HG03439 (cell line): ENCODE results near the gene IL31.

Experiments used
- ATAC-seq: cut with Tn5 transposase; IDR thresholded peaks from one replicate; pipeline ENCODE4 v1.9.1; 2021; ENCODE audit warnings: mild to moderate bottlenecking, moderate library complexity; ENCODE audit not compliant: unreplicated experiment

IL31 gene

GRCh38 chr12:122133192-122133950, 40.6 kb downstream of the IL31 start:
- no peak for ATAC-seq

GRCh38 chr12:122130150-122130549, 43.9 kb downstream of the IL31 start:
- ATAC-seq = no peak

- no peak for ATAC-seq
Measured at GRCh38 chr12:122129131-122129530, 44.9 kb downstream of the IL31 start.

- ATAC-seq = no peak
Measured at GRCh38 chr12:122128481-122128880, 45.5 kb downstream of the IL31 start.

- ATAC-seq = no peak
Measured at GRCh38 chr12:122127839-122128238, 46.2 kb downstream of the IL31 start.

- ATAC-seq = no peak
Measured at GRCh38 chr12:122126713-122127597, 47.1 kb downstream of the IL31 start.

GRCh38 chr12:122126342-122126635, 47.7 kb downstream of the IL31 start:
- ATAC-seq = no peak

GRCh38 chr12:122125452-122126341, 48.3 kb downstream of the IL31 start:
- ATAC-seq = no peak

- ATAC-seq = no peak
Measured at GRCh38 chr12:122124370-122124769, 49.7 kb downstream of the IL31 start.

- ATAC-seq = no peak
Measured at GRCh38 chr12:122123761-122124145, 50.3 kb downstream of the IL31 start.

- no peak for ATAC-seq
Measured at GRCh38 chr12:122123051-122123760, 50.8 kb downstream of the IL31 start.
